Endothelial cell of umbilical vein (primary cell): Measurements from ENCODE around the gene PRR9.

Experiments
- EZH2 ChIP-seq: IDR thresholded peaks from 2 replicates; pipeline ENCODE4 v1.6.1; 2012; ENCODE audit warnings: borderline replicate concordance, low read depth, mild to moderate bottlenecking, moderate library complexity, low read length, inconsistent platforms; ENCODE audit not compliant: severe bottlenecking
- FOS ChIP-seq: IDR thresholded peaks from 2 replicates; pipeline ENCODE4 v1.6.1; 2011; ENCODE audit warnings: mild to moderate bottlenecking, low read length, moderate library complexity, borderline replicate concordance; ENCODE audit not compliant: insufficient read depth
- GATA2 ChIP-seq: IDR thresholded peaks from 2 replicates; pipeline ENCODE4 v1.7.0; 2011; ENCODE audit warnings: low read depth, mild to moderate bottlenecking, moderate library complexity, mixed read lengths, low read length; ENCODE audit not compliant: insufficient read length, insufficient read depth
- MAX ChIP-seq: IDR thresholded peaks from 2 replicates; pipeline ENCODE4 v1.6.1; 2011; ENCODE audit not compliant: insufficient read depth, insufficient read length
- MYC ChIP-seq: IDR thresholded peaks from one replicate; pipeline ENCODE4 v1.6.1; 2011; ENCODE audit warnings: mild to moderate bottlenecking, low read depth, low read length
- POLR2A ChIP-seq: IDR thresholded peaks from 2 replicates; pipeline ENCODE4 v1.6.1; 2012; ENCODE audit warnings: low read depth, mild to moderate bottlenecking, control low read depth, low read length
- POLR2AphosphoS5 ChIP-seq: IDR thresholded peaks from 2 replicates; pipeline ENCODE4 v1.6.1; 2012; ENCODE audit warnings: low read depth, mild to moderate bottlenecking, control low read depth, low read length, moderate library complexity; ENCODE audit not compliant: insufficient read depth
- TF ChIP-seq, protein P1 (sequence below), 2 donors: IDR thresholded peaks; 1 replicate in 1 of 2; 2 replicates in 1 of 2; pipeline ENCODE4 v1.5.1; 2011; ENCODE audit warnings: low read length in 2 of 2, mild to moderate bottlenecking in 2 of 2, moderate library complexity in 2 of 2, control low read depth in 1 of 2, inconsistent platforms in 1 of 2, low read depth in 1 of 2; ENCODE audit not compliant: insufficient read depth in 1 of 2; ENCODE audit errors: extremely low read depth in 1 of 2

DNA sequence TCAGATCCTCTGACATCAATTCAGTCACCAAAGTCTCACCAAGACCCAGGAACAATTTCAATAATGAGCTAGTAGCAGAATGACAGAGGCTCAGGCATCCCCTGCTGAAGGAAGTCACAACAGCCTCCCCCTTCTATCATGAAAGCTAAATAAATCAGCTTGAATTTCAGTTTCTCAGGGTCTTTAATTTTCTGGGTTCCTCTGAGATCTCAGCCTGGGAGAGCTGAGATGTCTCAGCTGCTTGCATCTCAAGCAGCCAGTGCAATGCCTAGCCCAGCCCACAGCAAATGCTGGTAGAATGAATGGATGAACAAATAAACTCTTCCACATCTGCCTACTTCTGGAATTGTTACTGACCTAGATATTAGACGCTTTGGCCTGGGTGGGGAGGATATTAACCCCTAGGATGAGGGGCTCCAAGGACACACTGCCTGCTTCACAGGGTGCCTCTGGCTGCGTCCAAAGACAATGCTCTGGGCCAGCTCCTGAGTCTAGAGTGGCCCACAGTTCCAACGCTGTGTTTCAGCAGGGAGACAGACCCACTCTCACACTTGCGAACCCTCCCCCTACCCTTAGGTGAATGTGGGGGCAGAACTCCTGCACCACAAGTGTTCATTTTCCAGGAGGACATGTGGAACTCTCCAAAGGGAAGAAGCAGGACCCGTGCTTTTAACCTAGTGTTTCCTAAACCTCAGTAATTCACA, 30.9 kb downstream of the PRR9 start:
- no peak for TF ChIP-seq POLR2A
- TF ChIP-seq, protein P1, sequence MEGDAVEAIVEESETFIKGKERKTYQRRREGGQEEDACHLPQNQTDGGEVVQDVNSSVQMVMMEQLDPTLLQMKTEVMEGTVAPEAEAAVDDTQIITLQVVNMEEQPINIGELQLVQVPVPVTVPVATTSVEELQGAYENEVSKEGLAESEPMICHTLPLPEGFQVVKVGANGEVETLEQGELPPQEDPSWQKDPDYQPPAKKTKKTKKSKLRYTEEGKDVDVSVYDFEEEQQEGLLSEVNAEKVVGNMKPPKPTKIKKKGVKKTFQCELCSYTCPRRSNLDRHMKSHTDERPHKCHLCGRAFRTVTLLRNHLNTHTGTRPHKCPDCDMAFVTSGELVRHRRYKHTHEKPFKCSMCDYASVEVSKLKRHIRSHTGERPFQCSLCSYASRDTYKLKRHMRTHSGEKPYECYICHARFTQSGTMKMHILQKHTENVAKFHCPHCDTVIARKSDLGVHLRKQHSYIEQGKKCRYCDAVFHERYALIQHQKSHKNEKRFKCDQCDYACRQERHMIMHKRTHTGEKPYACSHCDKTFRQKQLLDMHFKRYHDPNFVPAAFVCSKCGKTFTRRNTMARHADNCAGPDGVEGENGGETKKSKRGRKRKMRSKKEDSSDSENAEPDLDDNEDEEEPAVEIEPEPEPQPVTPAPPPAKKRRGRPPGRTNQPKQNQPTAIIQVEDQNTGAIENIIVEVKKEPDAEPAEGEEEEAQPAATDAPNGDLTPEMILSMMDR (IDR thresholded peaks at IDR 0.05; ENCODE audit: extremely low read depth in 1 of 2, insufficient read depth in 1 of 2, low read depth in 1 of 2, low read length in 2 of 2), result no peak
- no peak for TF ChIP-seq EZH2
- TF ChIP-seq MAX, result no peak
- TF ChIP-seq POLR2AphosphoS5, result no peak
- no peak for TF ChIP-seq MYC
- TF ChIP-seq FOS, result no peak
- TF ChIP-seq GATA2, result no peak
